Measurements from ENCODE around the gene ZFP57.
"Not testable (repeated sequence)": the region's sequence is repeated elsewhere in the genome, so short reads cannot be mapped to it uniquely, and the experiment has no call there.

Gene ZFP57

DNA sequence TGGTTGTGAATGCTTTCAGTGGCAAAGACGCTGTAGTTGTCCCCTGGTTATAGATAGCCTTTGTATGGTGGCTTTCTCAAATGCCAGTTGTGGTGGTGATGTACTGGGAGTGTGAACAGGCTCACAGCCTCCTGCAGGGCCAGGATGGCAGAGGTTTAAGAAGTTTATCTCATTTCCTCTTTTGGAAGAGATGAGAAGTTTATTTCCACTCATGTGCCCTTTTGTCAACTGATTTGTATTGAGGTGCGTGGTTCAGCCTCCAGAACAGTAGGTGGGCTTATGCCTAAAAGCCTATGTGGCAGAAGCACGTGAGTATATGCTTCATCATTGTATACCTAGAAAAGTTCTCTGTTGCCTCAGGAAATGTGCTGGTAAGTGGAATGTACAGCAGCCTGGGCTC lies 13.7 kb upstream of the ZFP57 start:
- no peak for DNase-seq

DNA sequence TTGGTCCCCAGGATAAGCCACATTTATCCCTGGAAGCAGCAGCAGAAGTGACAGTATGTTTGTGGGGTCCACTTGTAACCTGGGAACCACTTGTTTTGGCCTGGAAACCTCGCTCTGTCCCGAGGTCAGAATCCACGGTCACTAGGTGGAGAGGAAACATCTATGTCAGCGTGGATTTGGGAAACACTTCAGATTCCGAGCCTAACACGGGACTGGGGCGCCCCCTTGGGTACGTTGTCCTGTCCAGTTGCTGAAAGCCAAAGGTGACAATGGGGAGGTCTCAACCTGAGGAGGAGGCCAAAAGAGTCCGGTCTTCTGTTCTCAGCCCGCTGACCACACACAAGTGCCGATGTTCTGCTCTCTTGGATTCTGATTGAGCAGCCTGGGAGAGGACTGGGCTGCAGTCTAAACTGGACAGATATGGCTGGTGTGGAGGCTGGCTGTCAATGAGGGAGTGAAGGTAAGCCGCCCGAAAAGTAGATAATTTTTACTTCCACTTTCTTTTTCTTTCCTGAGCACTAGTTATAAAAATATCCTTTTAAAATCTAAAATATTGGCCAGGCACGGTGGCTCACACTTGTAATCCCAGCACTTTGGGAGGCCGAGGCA lies 4.9 kb upstream of the ZFP57 start:
- no peak for DNase-seq

- DNase-seq: no peak
These were observed 859 bp upstream of the ZFP57 start for GRCh38 chr6:29681811-29682210.

DNA sequence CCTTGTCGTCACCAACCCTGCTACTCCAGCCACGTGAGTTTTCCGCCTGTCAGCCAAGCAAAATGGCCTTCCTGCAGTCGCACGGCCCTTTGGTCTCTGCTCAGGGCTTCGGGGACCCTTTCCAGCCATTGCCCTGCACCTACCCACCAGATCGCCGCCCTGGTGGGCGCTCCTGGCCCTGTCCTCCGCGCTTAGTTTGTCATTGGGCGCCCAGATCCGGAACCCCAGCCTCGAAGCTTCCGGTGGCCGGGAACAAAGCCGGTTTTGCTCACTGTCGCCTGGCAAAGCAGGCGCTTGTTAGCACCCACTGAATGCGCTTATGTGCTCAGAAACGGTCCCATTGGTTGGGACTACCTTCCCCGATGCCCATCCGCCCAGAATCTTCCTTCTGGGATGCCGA lies 536 bp downstream of the ZFP57 start:
- no peak for DNase-seq

- DNase-seq: no peak
These were observed 990 bp downstream of the ZFP57 start for GRCh38 chr6:29679962-29680361.

DNA sequence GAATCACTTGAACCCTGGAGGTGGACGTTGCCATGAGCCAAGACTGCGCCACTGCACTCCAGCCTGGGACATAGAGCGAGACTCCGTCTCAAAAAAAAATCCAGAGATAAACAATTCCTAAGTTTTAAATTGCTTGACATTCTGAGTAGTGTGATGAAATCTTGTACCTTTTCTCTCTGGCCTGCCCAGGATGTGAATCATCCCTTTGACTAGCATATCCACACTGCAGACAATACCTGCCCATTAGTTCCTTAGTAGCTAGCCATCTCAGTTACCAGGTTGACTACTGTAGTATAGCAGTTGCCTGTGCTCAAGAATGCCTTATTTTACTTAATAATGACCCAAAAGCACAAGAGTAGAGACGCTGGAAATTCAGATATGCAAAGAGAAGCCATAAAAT lies 2.8 kb downstream of the ZFP57 start:
- DNase-seq: no peak

DNA sequence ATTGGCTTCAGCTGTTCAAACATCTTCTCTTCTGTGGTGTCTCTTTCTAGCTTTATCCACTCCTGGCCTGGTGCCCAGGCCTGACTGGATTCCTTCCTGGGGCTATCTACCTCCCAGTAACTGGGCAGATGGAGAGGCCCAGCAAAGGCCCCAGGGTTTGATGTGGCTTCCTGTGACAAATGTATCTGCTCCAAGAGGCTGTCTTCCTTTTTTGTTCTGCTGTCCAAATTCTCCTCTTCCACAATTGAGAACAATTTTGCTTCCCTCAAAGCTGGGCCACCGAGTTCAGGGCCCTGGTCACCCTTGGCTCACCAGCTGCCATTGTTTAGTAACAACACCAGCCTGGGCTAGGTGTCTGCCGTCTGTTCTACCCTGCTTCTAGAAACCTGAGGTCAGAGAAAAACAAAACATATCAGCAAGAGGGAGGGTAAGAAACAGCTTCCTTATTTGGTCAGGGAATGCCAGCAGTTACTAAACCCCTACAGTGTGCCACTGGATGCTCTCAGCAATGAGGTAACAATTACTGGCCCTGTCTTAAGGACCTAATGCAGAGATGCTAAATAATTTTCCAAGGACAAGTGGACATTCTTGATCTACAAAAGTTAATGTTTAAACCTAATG lies 3.9 kb downstream of the ZFP57 start:
- DNase-seq: no peak

DNA sequence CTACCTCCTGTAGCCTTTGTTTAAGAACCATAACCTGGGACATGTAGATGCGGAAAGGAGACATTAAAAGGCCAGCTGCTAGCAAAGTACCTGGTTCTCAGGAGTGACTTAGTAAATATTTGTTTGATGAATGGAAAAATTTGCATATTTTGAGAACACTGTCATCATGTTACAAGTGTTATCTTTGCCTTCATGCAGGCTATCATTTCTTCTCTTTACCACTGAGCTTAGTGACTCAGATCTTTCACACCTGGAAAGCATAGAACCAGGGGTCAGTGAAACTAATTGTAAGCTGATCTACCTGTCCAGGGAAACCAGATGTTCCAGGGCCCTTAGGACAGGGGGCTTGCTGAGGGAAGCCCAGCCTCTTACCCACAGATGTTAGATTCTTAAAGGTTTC lies 5.4 kb downstream of the ZFP57 start:
- DNase-seq: no peak

DNA sequence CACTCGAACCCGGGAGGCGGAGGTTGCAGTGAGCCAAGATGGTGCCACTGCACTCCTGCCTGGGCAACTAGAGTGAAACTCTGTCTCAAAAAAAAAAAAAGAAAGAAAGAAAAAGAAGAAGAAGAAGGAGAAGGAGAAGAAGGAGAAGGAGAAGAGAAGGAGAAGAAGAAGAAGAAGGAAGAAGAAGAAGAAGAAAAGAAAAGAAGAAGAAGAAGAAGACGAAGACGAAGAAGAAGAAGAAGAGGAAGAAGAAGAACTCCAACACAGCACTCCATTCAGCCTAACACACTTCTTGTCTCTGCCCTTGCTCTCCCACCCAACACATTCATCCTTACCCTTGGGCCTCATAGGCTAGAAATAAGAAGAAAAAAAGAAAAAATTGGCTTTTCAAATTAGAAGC lies 6.9 kb downstream of the ZFP57 start:
- DNase-seq: no peak

GRCh38 chr6:29673161-29673560 lies 7.8 kb downstream of the ZFP57 start:
- no peak for DNase-seq

DNA sequence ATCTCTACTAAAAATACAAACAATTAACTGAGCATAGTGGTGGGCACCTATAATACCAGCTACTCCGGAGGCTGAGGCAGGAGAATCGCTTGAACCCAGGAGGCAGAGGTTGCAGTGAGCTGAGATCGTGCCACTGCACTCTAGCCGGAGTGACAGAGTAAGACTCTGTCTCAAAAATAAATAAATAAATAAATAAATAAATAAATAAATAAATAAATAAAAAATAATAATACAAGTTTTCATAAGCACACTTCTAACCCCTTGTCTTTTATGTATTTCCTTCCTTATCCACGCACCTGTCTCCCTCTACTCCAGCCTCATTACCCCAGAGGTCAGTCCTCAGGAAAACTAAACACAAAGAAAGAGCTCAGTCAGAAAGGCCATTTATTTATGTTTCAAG lies 8.8 kb downstream of the ZFP57 start:
- not testable (repeated sequence) for DNase-seq

GRCh38 chr6:29671026-29671425 lies 9.9 kb downstream of the ZFP57 start:
- no peak for DNase-seq

GRCh38 chr6:29667158-29667557 lies 13.8 kb downstream of the ZFP57 start:
- no peak for DNase-seq

GRCh38 chr6:29666826-29667130 lies 14.2 kb downstream of the ZFP57 start:
- DNase-seq: no peak

DNA sequence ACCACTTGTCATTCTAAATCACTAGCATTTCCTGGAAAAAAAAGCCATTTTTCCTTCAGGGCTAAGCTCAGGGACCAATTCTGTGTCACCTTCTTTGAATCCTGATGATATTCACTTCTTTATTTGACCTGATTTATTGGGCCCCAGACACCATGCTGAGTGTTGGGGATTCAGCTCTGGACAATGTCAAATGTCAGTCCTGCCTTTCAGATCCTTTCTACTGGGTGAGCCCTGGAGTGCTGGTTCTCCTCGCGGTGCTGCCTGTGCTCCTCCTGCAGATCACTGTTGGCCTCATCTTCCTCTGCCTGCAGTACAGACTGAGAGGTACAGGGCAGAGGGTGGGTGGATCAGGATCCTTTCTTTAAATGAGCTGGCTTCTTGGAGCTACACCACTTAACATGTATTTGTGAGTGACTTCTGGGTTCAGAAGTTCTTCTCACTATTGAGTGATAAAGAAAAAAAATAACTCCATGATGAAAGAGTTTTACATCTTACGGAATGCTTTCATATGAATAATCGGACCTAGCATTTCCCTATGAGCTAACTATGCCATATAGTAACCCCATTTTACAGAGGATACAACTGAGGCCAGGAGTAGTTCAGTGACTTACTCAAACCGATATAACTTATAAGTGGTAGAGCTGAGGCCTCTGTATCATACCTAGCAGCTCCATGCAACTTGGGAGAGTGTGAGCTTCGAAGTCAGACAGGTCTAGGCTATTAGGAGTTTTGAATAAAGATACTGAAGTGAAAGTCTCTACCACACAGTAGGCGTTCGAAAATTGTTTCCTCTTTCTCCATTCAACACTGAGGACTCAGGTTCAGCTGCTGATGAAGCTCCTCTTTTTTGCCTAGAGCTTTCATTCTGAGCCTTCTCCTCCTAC lies 14.8 kb downstream of the ZFP57 start:
- no peak for DNase-seq

GRCh38 chr6:29663300-29664042 lies 17.5 kb downstream of the ZFP57 start:
- DNase-seq: no peak

GRCh38 chr6:29661502-29662141 lies 19.3 kb downstream of the ZFP57 start:
- not testable (repeated sequence) for DNase-seq

- no peak for DNase-seq
These were observed 19.9 kb downstream of the ZFP57 start for GRCh38 chr6:29661071-29661470.

DNA sequence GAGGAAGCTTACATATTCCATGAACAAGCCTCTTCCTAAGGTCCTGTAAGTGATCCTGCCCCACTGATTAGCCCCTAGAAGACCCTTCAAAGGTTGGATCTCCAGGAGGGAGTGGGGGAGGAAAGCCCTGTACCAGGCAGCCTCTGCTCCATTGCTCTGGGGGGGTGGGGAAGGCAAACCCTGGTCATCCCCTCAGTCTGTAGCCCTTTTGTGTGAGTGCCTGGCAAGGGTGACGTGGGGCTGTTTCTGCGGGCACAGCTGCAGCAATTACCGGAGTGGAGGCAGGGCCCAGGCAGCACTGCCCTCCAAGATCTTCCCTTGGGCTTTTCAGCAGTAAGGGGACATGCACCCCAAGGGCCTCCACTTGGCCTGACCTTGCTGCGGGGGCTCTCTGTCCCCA lies 24.2 kb downstream of the ZFP57 start, which contains the start of gene MOG:
TSS of gene MOG (plus strand) at position 295 of the 400 bp plus-strand sequence. CDS start 118 bp downstream, outside the sequence.
- DNase-seq: no peak

DNA sequence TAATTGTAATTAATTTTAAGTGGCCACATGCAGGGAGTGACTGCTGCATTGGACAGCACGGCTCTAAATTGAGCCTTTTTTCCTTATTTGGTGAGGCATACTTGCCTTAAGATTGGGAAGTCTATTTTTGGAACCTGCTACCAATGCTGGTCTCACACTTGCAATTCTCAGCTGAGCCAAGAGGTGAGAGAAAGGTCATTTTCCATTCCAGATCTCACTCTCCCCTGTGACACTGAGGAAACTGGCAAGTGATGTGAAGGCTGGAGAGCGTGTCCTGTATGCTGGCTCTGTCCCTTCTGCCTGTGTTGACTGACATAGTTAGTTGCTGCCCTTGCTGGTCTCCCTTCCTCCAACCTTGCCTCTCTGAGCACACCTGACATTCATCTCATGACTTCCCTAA lies 24.8 kb downstream of the ZFP57 start:
- DNase-seq: no peak

GRCh38 chr6:29655658-29656057 lies 25.3 kb downstream of the ZFP57 start:
- no peak for DNase-seq

- no peak for DNase-seq
These were observed 27.4 kb downstream of the ZFP57 start for GRCh38 chr6:29653452-29654038.

- DNase-seq: no peak
These were observed 28.8 kb downstream of the ZFP57 start for GRCh38 chr6:29652198-29652584.

All from SIG-M5 (cell line).